Measurements from ENCODE around the gene BRI3.
A peak's percentile ranks its signal among the peaks of the same experiment; 100 is the strongest.

The BRI3 gene

GRCh38 chr7:98287486-98287959 is 6.0 kb downstream of the BRI3 start:
- DNase-seq (ENCODE audit: low read depth): no peak

GRCh38 chr7:98288064-98288823 is 6.8 kb downstream of the BRI3 start:
- DNase-seq (ENCODE audit: low read depth): no peak

GRCh38 chr7:98289333-98289875 is 7.9 kb downstream of the BRI3 start:
- DNase-seq (ENCODE audit: low read depth): no peak

- no peak for DNase-seq (ENCODE audit: low read depth)
Observed at GRCh38 chr7:98291717-98292116, 10.2 kb downstream of the BRI3 start.

- no peak for DNase-seq (ENCODE audit: low read depth)
Observed at GRCh38 chr7:98293265-98293664, 11.8 kb downstream of the BRI3 start.

- no peak for DNase-seq (ENCODE audit: low read depth)
Observed at GRCh38 chr7:98293746-98294145, 12.3 kb downstream of the BRI3 start.

GRCh38 chr7:98294326-98294725 is 12.8 kb downstream of the BRI3 start:
- no peak for DNase-seq (ENCODE audit: low read depth)

- DNase-seq (ENCODE audit: low read depth): peak; percentile 11
Observed at GRCh38 chr7:98294798-98295382, 13.4 kb downstream of the BRI3 start.

- DNase-seq (ENCODE audit: low read depth): no peak
Observed at GRCh38 chr7:98295467-98296192, 14.1 kb downstream of the BRI3 start.

- no peak for DNase-seq (ENCODE audit: low read depth)
Observed at GRCh38 chr7:98296833-98297232, 15.3 kb downstream of the BRI3 start.

GRCh38 chr7:98297626-98298286 is 16.3 kb downstream of the BRI3 start:
- DNase-seq (ENCODE audit: low read depth): no peak

- no peak for DNase-seq (ENCODE audit: low read depth)
Observed at GRCh38 chr7:98300595-98301372, 19.3 kb downstream of the BRI3 start.

GRCh38 chr7:98301693-98302470 is 20.4 kb downstream of the BRI3 start:
- no peak for DNase-seq (ENCODE audit: low read depth)

GRCh38 chr7:98303176-98303865 is 21.8 kb downstream of the BRI3 start:
- no peak for DNase-seq (ENCODE audit: low read depth)

- DNase-seq (ENCODE audit: low read depth): no peak
Observed at GRCh38 chr7:98303906-98304305, 22.4 kb downstream of the BRI3 start.

- no peak for DNase-seq (ENCODE audit: low read depth)
Observed at GRCh38 chr7:98305951-98306535, 24.6 kb downstream of the BRI3 start.

- no peak for DNase-seq (ENCODE audit: low read depth)
Observed at GRCh38 chr7:98307971-98308466, 26.5 kb downstream of the BRI3 start.

- no peak for DNase-seq (ENCODE audit: low read depth)
Observed at GRCh38 chr7:98309566-98309965, 28.1 kb downstream of the BRI3 start.

GRCh38 chr7:98312201-98312600 is 30.7 kb downstream of the BRI3 start:
- no peak for DNase-seq (ENCODE audit: low read depth)
